Neural crest cell (in vitro differentiated cells): ENCODE data around the gene PACS2. TPM values are rescaled to one million over a fixed set of nuclear protein-coding genes. Genes with fewer than 3 reads are reported as not detected.

ENCODE experiments used
- DNase-seq: peaks from one replicate; pipeline ENCODE4 v3.0.0; 2021; ENCODE audit warnings: low read depth, mixed read lengths, low spot score
- H3K27ac Mint-ChIP-seq: one replicate; pipeline ENCODE4 v1.8.0; 2021; ENCODE audit warnings: mild to moderate bottlenecking, mixed read lengths; ENCODE audit not compliant: unreplicated experiment
- H3K27me3 Mint-ChIP-seq: 2 replicates; pipeline ENCODE4 v1.8.0; 2021; ENCODE audit warnings: low read depth, mild to moderate bottlenecking, mixed read lengths
- H3K36me3 Mint-ChIP-seq: 2 replicates; pipeline ENCODE4 v1.8.0; 2021; ENCODE audit warnings: low read depth, mild to moderate bottlenecking, mixed read lengths
- H3K4me1 Mint-ChIP-seq: 2 replicates; pipeline ENCODE4 v1.8.0; 2021; ENCODE audit warnings: mixed read lengths
- H3K4me3 Mint-ChIP-seq: one replicate; pipeline ENCODE4 v1.8.0; 2021; ENCODE audit warnings: mild to moderate bottlenecking, mixed read lengths
- H3K9me3 Mint-ChIP-seq: 2 replicates; pipeline ENCODE4 v1.8.0; 2021; ENCODE audit warnings: mixed read lengths
- CTCF ChIP-seq: fragments of 200-600 bp; sonication (generic); conservative IDR thresholded peaks from 2 replicates; pipeline ENCODE4 v1.5.0; 2021; ENCODE audit warnings: antibody characterized with exemption, mild to moderate bottlenecking
- total RNA-seq: library from RNA; stranded (reverse); gene quantifications from 2 replicates; pipeline ENCODE4 v1.2.1, GENCODE V29; 2021

The PACS2 gene
- total RNA-seq, 1 donor from 2014 or later = 104 TPM

GRCh38 chr14:105431256-105431655 is 116.7 kb downstream of the PACS2 start:
- no peaks in the 10 kb centered on the region for H3K27me3 Mint-ChIP-seq
- H3K4me1 Mint-ChIP-seq = peaks cover 12% of the 10 kb centered on the region
- peaks cover 43% of the 10 kb centered on the region for H3K36me3 Mint-ChIP-seq
- no peak for TF ChIP-seq CTCF
- H3K27ac Mint-ChIP-seq = no peak overlapping the region
- H3K9me3 Mint-ChIP-seq = peaks cover 12% of the 10 kb centered on the region
- no peak overlapping the region for H3K4me3 Mint-ChIP-seq
- no peak for DNase-seq

GRCh38 chr14:105432657-105433056 is 118.1 kb downstream of the PACS2 start:
- peaks cover 12% of the 10 kb centered on the region for H3K4me1 Mint-ChIP-seq
- no peak overlapping the region for H3K4me3 Mint-ChIP-seq
- peaks cover 9% of the 10 kb centered on the region for H3K9me3 Mint-ChIP-seq
- TF ChIP-seq CTCF = no peak
- no peak overlapping the region for H3K27ac Mint-ChIP-seq
- no peaks in the 10 kb centered on the region for H3K27me3 Mint-ChIP-seq
- H3K36me3 Mint-ChIP-seq = peaks cover 34% of the 10 kb centered on the region
- no peak for DNase-seq

GRCh38 chr14:105433161-105433605 is 118.6 kb downstream of the PACS2 start:
- Mint-ChIP-seq H3K4me1 (peaks cover 12% of the 10 kb centered on the region), H3K36me3 (peaks cover 31% of the 10 kb centered on the region), H3K9me3 (peaks cover 9% of the 10 kb centered on the region), H3K27ac (no peak overlapping the region), H3K27me3 (no peaks in the 10 kb centered on the region), H3K4me3 (no peak overlapping the region)
- no peak for DNase-seq
- TF ChIP-seq CTCF = no peak

GRCh38 chr14:105436402-105436801 is 121.9 kb downstream of the PACS2 start:
- Mint-ChIP-seq H3K27ac (no peak overlapping the region), H3K9me3 (peaks cover 6% of the 10 kb centered on the region), H3K4me1 (peaks cover 12% of the 10 kb centered on the region), H3K4me3 (no peak overlapping the region), H3K36me3 (peaks cover 13% of the 10 kb centered on the region), H3K27me3 (no peaks in the 10 kb centered on the region)
- DNase-seq = no peak
- no peak for TF ChIP-seq CTCF

GRCh38 chr14:105436891-105437722 is 122.6 kb downstream of the PACS2 start:
- peaks cover 13% of the 10 kb centered on the region for H3K36me3 Mint-ChIP-seq
- no peaks in the 10 kb centered on the region for H3K27me3 Mint-ChIP-seq
- DNase-seq = no peak
- TF ChIP-seq CTCF = no peak
- H3K27ac Mint-ChIP-seq = no peak overlapping the region
- H3K9me3 Mint-ChIP-seq = peaks cover 6% of the 10 kb centered on the region
- H3K4me1 Mint-ChIP-seq = peaks cover 12% of the 10 kb centered on the region
- no peak overlapping the region for H3K4me3 Mint-ChIP-seq
